ENCODE data around the gene STIM2.
"Not testable (repeated sequence)": the region's sequence is repeated elsewhere in the genome, so short reads cannot be mapped to it uniquely, and the experiment has no call there.

The STIM2 gene

GRCh38 chr4:26953770-26954423, 93.3 kb downstream of the STIM2 start:
- Histone ChIP-seq H3K4me1 (ENCODE audit: control insufficient read depth in 5 of 5, insufficient read depth in 5 of 5, low read length in 5 of 5) (no peaks in the 10 kb centered on the region), H3K9ac (ENCODE audit: low read length in 5 of 5) (no peak overlapping the region), H3K27me3 (ENCODE audit: control insufficient read depth in 5 of 5, insufficient read depth in 4 of 5, low read length in 5 of 5) (no peaks in the 10 kb centered on the region), H3K27ac (ENCODE audit: low read depth, low read length) (no peak overlapping the region), H3K4me3 (ENCODE audit: low read depth in 1 of 5, low read length in 5 of 5) (no peak overlapping the region), H3K36me3 (ENCODE audit: control insufficient read depth in 5 of 5, insufficient read depth in 5 of 5, low read length in 5 of 5) (peaks cover 0 to 3% (median 0%) of the 10 kb centered on the region in 5 donors), H3K9me3 (ENCODE audit: control insufficient read depth in 5 of 5, low read length in 5 of 5) (peaks cover 0 to 4% (median 3%) of the 10 kb centered on the region in 5 donors)

GRCh38 chr4:26955241-26955640, 94.6 kb downstream of the STIM2 start:
- Histone ChIP-seq H3K4me1 (ENCODE audit: control insufficient read depth in 5 of 5, insufficient read depth in 5 of 5, low read length in 5 of 5) (peaks cover 0 to 3% (median 0%) of the 10 kb centered on the region in 5 donors), H3K36me3 (ENCODE audit: control insufficient read depth in 5 of 5, insufficient read depth in 5 of 5, low read length in 5 of 5) (peaks cover 0 to 10% (median 0%) of the 10 kb centered on the region in 5 donors), H3K27me3 (ENCODE audit: control insufficient read depth in 5 of 5, insufficient read depth in 4 of 5, low read length in 5 of 5) (no peaks in the 10 kb centered on the region), H3K4me3 (ENCODE audit: low read depth in 1 of 5, low read length in 5 of 5) (no peak overlapping the region), H3K9ac (ENCODE audit: low read length in 5 of 5) (no peak overlapping the region), H3K27ac (ENCODE audit: low read depth, low read length) (no peak overlapping the region), H3K9me3 (ENCODE audit: control insufficient read depth in 5 of 5, low read length in 5 of 5) (peaks cover 0 to 4% (median 3%) of the 10 kb centered on the region in 5 donors)

- Histone ChIP-seq H3K27me3 (ENCODE audit: control insufficient read depth in 5 of 5, insufficient read depth in 4 of 5, low read length in 5 of 5) (no peaks in the 10 kb centered on the region), H3K9ac (ENCODE audit: low read length in 5 of 5) (no peak overlapping the region), H3K36me3 (ENCODE audit: control insufficient read depth in 5 of 5, insufficient read depth in 5 of 5, low read length in 5 of 5) (peaks cover 0 to 10% (median 0%) of the 10 kb centered on the region in 5 donors), H3K27ac (ENCODE audit: low read depth, low read length) (no peak overlapping the region), H3K4me1 (ENCODE audit: control insufficient read depth in 5 of 5, insufficient read depth in 5 of 5, low read length in 5 of 5) (peaks cover 0 to 3% (median 0%) of the 10 kb centered on the region in 5 donors), H3K4me3 (ENCODE audit: low read depth in 1 of 5, low read length in 5 of 5) (no peak overlapping the region), H3K9me3 (ENCODE audit: control insufficient read depth in 5 of 5, low read length in 5 of 5) (no peaks in the 10 kb centered on the region)
Measured at GRCh38 chr4:26958925-26959653, 98.4 kb downstream of the STIM2 start.

GRCh38 chr4:26959654-26960047, 99.0 kb downstream of the STIM2 start:
- peaks cover 0 to 3% (median 0%) of the 10 kb centered on the region in 5 donors for H3K4me1 ChIP-seq (ENCODE audit: control insufficient read depth in 5 of 5, insufficient read depth in 5 of 5, low read length in 5 of 5)
- no peak overlapping the region for H3K9ac ChIP-seq (ENCODE audit: low read length in 5 of 5)
- H3K27me3 ChIP-seq (ENCODE audit: control insufficient read depth in 5 of 5, insufficient read depth in 4 of 5, low read length in 5 of 5) = no peaks in the 10 kb centered on the region
- no peak overlapping the region for H3K27ac ChIP-seq (ENCODE audit: low read depth, low read length)
- no peak overlapping the region for H3K4me3 ChIP-seq (ENCODE audit: low read depth in 1 of 5, low read length in 5 of 5)
- H3K36me3 ChIP-seq (ENCODE audit: control insufficient read depth in 5 of 5, insufficient read depth in 5 of 5, low read length in 5 of 5) = peaks cover 0 to 10% (median 0%) of the 10 kb centered on the region in 5 donors
- no peaks in the 10 kb centered on the region for H3K9me3 ChIP-seq (ENCODE audit: control insufficient read depth in 5 of 5, low read length in 5 of 5)

GRCh38 chr4:26962720-26963119, 102.1 kb downstream of the STIM2 start:
- Histone ChIP-seq H3K9ac (ENCODE audit: low read length in 5 of 5) (no peak overlapping the region), H3K36me3 (ENCODE audit: control insufficient read depth in 5 of 5, insufficient read depth in 5 of 5, low read length in 5 of 5) (peaks cover 0 to 10% (median 0%) of the 10 kb centered on the region in 5 donors)

GRCh38 chr4:26964512-26964911, 103.9 kb downstream of the STIM2 start:
- no peaks in the 10 kb centered on the region for H3K9me3 ChIP-seq (ENCODE audit: control insufficient read depth in 5 of 5, low read length in 5 of 5)
- peaks cover 0 to under 1% (median 0%) of the 10 kb centered on the region in 5 donors for H3K36me3 ChIP-seq (ENCODE audit: control insufficient read depth in 5 of 5, insufficient read depth in 5 of 5, low read length in 5 of 5)
- H3K27ac ChIP-seq (ENCODE audit: low read depth, low read length) = no peak overlapping the region
- H3K4me3 ChIP-seq (ENCODE audit: low read depth in 1 of 5, low read length in 5 of 5) = no peak overlapping the region
- no peaks in the 10 kb centered on the region for H3K27me3 ChIP-seq (ENCODE audit: control insufficient read depth in 5 of 5, insufficient read depth in 4 of 5, low read length in 5 of 5)
- H3K4me1 ChIP-seq (ENCODE audit: control insufficient read depth in 5 of 5, insufficient read depth in 5 of 5, low read length in 5 of 5) = peaks cover 0 to 3% (median 0%) of the 10 kb centered on the region in 5 donors
- H3K9ac ChIP-seq (ENCODE audit: low read length in 5 of 5) = no peak overlapping the region

More at GRCh38 chr4:26962720-26963119, 102.1 kb downstream of the STIM2 start:
- H3K9me3 ChIP-seq (ENCODE audit: control insufficient read depth in 5 of 5, low read length in 5 of 5) = no peaks in the 10 kb centered on the region
- peaks cover 0 to 3% (median 0%) of the 10 kb centered on the region in 5 donors for H3K4me1 ChIP-seq (ENCODE audit: control insufficient read depth in 5 of 5, insufficient read depth in 5 of 5, low read length in 5 of 5)
- no peak overlapping the region for H3K27ac ChIP-seq (ENCODE audit: low read depth, low read length)
- no peak overlapping the region for H3K4me3 ChIP-seq (ENCODE audit: low read depth in 1 of 5, low read length in 5 of 5)
- no peaks in the 10 kb centered on the region for H3K27me3 ChIP-seq (ENCODE audit: control insufficient read depth in 5 of 5, insufficient read depth in 4 of 5, low read length in 5 of 5)

- H3K4me1 ChIP-seq (ENCODE audit: control insufficient read depth in 5 of 5, insufficient read depth in 5 of 5, low read length in 5 of 5) = no peaks in the 10 kb centered on the region
- H3K9ac ChIP-seq (ENCODE audit: low read length in 5 of 5) = no peak overlapping the region
- no peaks in the 10 kb centered on the region for H3K27me3 ChIP-seq (ENCODE audit: control insufficient read depth in 5 of 5, insufficient read depth in 4 of 5, low read length in 5 of 5)
- H3K27ac ChIP-seq (ENCODE audit: low read depth, low read length) = no peak overlapping the region
- no peaks in the 10 kb centered on the region for H3K9me3 ChIP-seq (ENCODE audit: control insufficient read depth in 5 of 5, low read length in 5 of 5)
- no peaks in the 10 kb centered on the region for H3K36me3 ChIP-seq (ENCODE audit: control insufficient read depth in 5 of 5, insufficient read depth in 5 of 5, low read length in 5 of 5)
- no peak overlapping the region for H3K4me3 ChIP-seq (ENCODE audit: low read depth in 1 of 5, low read length in 5 of 5)
Measured at GRCh38 chr4:26964994-26965393, 104.4 kb downstream of the STIM2 start.

GRCh38 chr4:26975464-26976181, 115.0 kb downstream of the STIM2 start:
- not testable (repeated sequence) for H3K27ac ChIP-seq (ENCODE audit: low read depth, low read length); H3K9me3 ChIP-seq (ENCODE audit: control insufficient read depth in 5 of 5, low read length in 5 of 5); H3K36me3 ChIP-seq (ENCODE audit: control insufficient read depth in 5 of 5, insufficient read depth in 5 of 5, low read length in 5 of 5); H3K9ac ChIP-seq (ENCODE audit: low read length in 5 of 5); H3K27me3 ChIP-seq (ENCODE audit: control insufficient read depth in 5 of 5, insufficient read depth in 4 of 5, low read length in 5 of 5); H3K4me3 ChIP-seq (ENCODE audit: low read depth in 1 of 5, low read length in 5 of 5); H3K4me1 ChIP-seq (ENCODE audit: control insufficient read depth in 5 of 5, insufficient read depth in 5 of 5, low read length in 5 of 5)

- no peak overlapping the region for H3K9ac ChIP-seq (ENCODE audit: low read length in 5 of 5)
- H3K27ac ChIP-seq (ENCODE audit: low read depth, low read length) = no peak overlapping the region
- H3K27me3 ChIP-seq (ENCODE audit: control insufficient read depth in 5 of 5, insufficient read depth in 4 of 5, low read length in 5 of 5) = no peaks in the 10 kb centered on the region
- H3K4me1 ChIP-seq (ENCODE audit: control insufficient read depth in 5 of 5, insufficient read depth in 5 of 5, low read length in 5 of 5) = no peaks in the 10 kb centered on the region
- H3K9me3 ChIP-seq (ENCODE audit: control insufficient read depth in 5 of 5, low read length in 5 of 5) = no peaks in the 10 kb centered on the region
- no peaks in the 10 kb centered on the region for H3K36me3 ChIP-seq (ENCODE audit: control insufficient read depth in 5 of 5, insufficient read depth in 5 of 5, low read length in 5 of 5)
- H3K4me3 ChIP-seq (ENCODE audit: low read depth in 1 of 5, low read length in 5 of 5) = no peak overlapping the region
Measured at GRCh38 chr4:26978387-26979053, 117.9 kb downstream of the STIM2 start.

All from subcutaneous abdominal adipose tissue (tissue), 5 donors.